Ovary (tissue), 9 donors: ENCODE results near the gene IRF8. TPM values are rescaled to one million over a fixed set of nuclear protein-coding genes. Genes with fewer than 3 reads are reported as not detected.

Experiments
- DNase-seq, 5 donors: peaks; one replicate each; pipeline ENCODE4 v3.0.0-alpha.2; 2019 to 2020
- H3K27ac ChIP-seq, 2 donors: fragments of 200-600 bp; one replicate each; pipeline versions ENCODE4 v1.5.1 to v1.8.0; 2019 to 2022
- H3K27me3 ChIP-seq: fragments of 200-600 bp; one replicate; pipeline ENCODE4 v1.8.0; 2022
- H3K36me3 ChIP-seq: fragments of 200-600 bp; sonication (generic); one replicate; pipeline ENCODE4 v1.5.1; 2019
- H3K4me1 ChIP-seq: one replicate; pipeline ENCODE4 v1.8.1; 2013; ENCODE audit warnings: mild to moderate bottlenecking, moderate library complexity; ENCODE audit not compliant: insufficient read depth
- H3K4me3 ChIP-seq: fragments of 200-600 bp; sonication (generic); one replicate; pipeline ENCODE4 v1.5.1; 2017
- H3K9me3 ChIP-seq, 2 donors: fragments of 200-600 bp in 1 of 2; sonication (generic) in 1 of 2; one replicate each; pipeline versions ENCODE4 v1.5.1 to v1.8.1; 2013 to 2019; ENCODE audit warnings: mild to moderate bottlenecking in 1 of 2, moderate library complexity in 1 of 2
- CTCF ChIP-seq, 3 donors: fragments of 450-650 bp in 2 of 3; fragments of 200-600 bp in 1 of 3; IDR thresholded peaks; one replicate each; pipeline versions ENCODE4 v1.5.1 to v1.8.0; 2016 to 2022; ENCODE audit warnings: antibody characterized with exemption in 3 of 3, mild to moderate bottlenecking in 1 of 3
- EP300 ChIP-seq: sonication (generic); formaldehyde crosslinking; IDR thresholded peaks from one replicate; pipeline ENCODE4 v1.6.1; 2017; ENCODE audit warnings: antibody characterized with exemption
- POLR2A ChIP-seq: fragments of 450-650 bp; IDR thresholded peaks from one replicate; pipeline ENCODE4 v1.6.1; 2017; ENCODE audit warnings: antibody characterized with exemption, mild to moderate bottlenecking, moderate library complexity
- WGBS, 3 donors: extraction: QIAGEN DNeasy Blood & Tissue Kit in 1 of 3; methylation state at CpG; one replicate each; pipeline versions ENCODE4 v1.1.5 to v1.1.7; 2013 to 2017; 5-methylcytosine and 5-hydroxymethylcytosine counted together
- intact Hi-C, 4 donors: fragments of 100-400 bp; cut with DNase I; formaldehyde crosslinking; loops; one replicate each; pipeline versions ENCODE4 v1.11.0 to v1.15.1; 2022 to 2023
- polyA plus RNA-seq, 2 donors: library from polyadenylated mRNA; stranded (reverse); fragments of 200-250 nt in 1 of 2; fragments of 350-450 nt in 1 of 2; fragmentation: Illumina TruSeq in 1 of 2; extraction: RNeasy Lipid Tissue Mini Kit (QIAGEN cat#74804) in 1 of 2; gene quantifications; one replicate each; pipeline ENCODE4 v1.2.3, GENCODE V29; 2013 to 2014
- total RNA-seq, 7 donors: library from RNA; depleted of rRNA in 2 of 7; stranded (reverse); fragments of >200 nt in 2 of 7; fragmentation: NEBNext Ultra II Directional in 3 of 7; extraction: Animal tissue kit (Norgen Biotek cat#: 25700) in 3 of 7; gene quantifications; one replicate each; pipeline versions ENCODE4 v1.1.0 to v1.2.4, GENCODE V29; 2016 to 2023
- donor health status: DM: no; HTN: no; CAD: no; lungs with moderate emphysema.
- donor health status: DM: no; HTN: no; CAD: no.
- donor health status: Bipolar disorder and iron deficiency.
- donor health status: DM: yes; HTN: yes; CAD: no.
- donor health status: DM: no; HTN: no; CAD: no.
- donor health status: DM: yes; HTN: yes; CAD: no.

Gene IRF8
- total and polyA plus RNA-seq, 9 donors = 1.8 to 24.1 (median 3.6) TPM

- DNase-seq = no peak
- Histone ChIP-seq H3K4me1 (peaks cover 5% of the 10 kb centered on the region), H3K9me3 (no peaks in the 10 kb centered on the region), H3K36me3 (no peaks in the 10 kb centered on the region), H3K27me3 (no peaks in the 10 kb centered on the region), H3K4me3 (no peak overlapping the region), H3K27ac (no peak overlapping the region)
- TF ChIP-seq EP300 = no peak
- TF ChIP-seq POLR2A = no peak
- TF ChIP-seq CTCF (IDR thresholded peaks at IDR 0.05) = no peak
- intact Hi-C loops = no loop called here
- WGBS, 3 donors = 93 to 98% (median 95%) methylated on average over 4 of the region's 4 CpGs
Measured at GRCh38 chr16:85901110-85901509, 2.1 kb downstream of the IRF8 start.

- no peaks in the 10 kb centered on the region for H3K27me3 ChIP-seq
- H3K36me3 ChIP-seq = no peaks in the 10 kb centered on the region
- no peak overlapping the region for H3K4me3 ChIP-seq
- WGBS, 3 donors = 21 to 28% (median 28%) methylated on average over 7 of the region's 7 CpGs
- intact Hi-C loops = no loop called here
- H3K27ac ChIP-seq = no peak overlapping the region
- H3K4me1 ChIP-seq = peaks cover 5% of the 10 kb centered on the region
- no peaks in the 10 kb centered on the region for H3K9me3 ChIP-seq
- no peak for DNase-seq
- TF ChIP-seq POLR2A = no peak
- TF ChIP-seq CTCF (IDR thresholded peaks at IDR 0.05) = no peak
- no peak for TF ChIP-seq EP300
Measured at GRCh38 chr16:85901773-85902365, 2.9 kb downstream of the IRF8 start.

- Histone ChIP-seq H3K36me3 (no peaks in the 10 kb centered on the region), H3K9me3 (no peaks in the 10 kb centered on the region), H3K27me3 (no peaks in the 10 kb centered on the region), H3K4me3 (no peak overlapping the region), H3K4me1 (peaks cover 5% of the 10 kb centered on the region), H3K27ac (no peak overlapping the region)
- no peak for DNase-seq
- TF ChIP-seq EP300 = no peak
- no peak for TF ChIP-seq POLR2A
- no peak for TF ChIP-seq CTCF (IDR thresholded peaks at IDR 0.05)
- WGBS, 3 donors = 70 to 83% (median 78%) methylated on average over 20 of the region's 20 CpGs
- intact Hi-C loops = no loop called here
Measured at GRCh38 chr16:85902366-85903155, 3.6 kb downstream of the IRF8 start.

- H3K27ac ChIP-seq = no peak overlapping the region
- H3K9me3 ChIP-seq = no peaks in the 10 kb centered on the region
- TF ChIP-seq POLR2A (no peak), EP300 (no peak), CTCF (IDR thresholded peaks at IDR 0.05) (no peak)
- no peaks in the 10 kb centered on the region for H3K27me3 ChIP-seq
- H3K4me3 ChIP-seq = no peak overlapping the region
- no peaks in the 10 kb centered on the region for H3K36me3 ChIP-seq
- DNase-seq = no peak
- WGBS, 3 donors = 88 to 93% (median 92%) methylated on average over 6 of the region's 6 CpGs
- H3K4me1 ChIP-seq = peaks cover 5% of the 10 kb centered on the region
- intact Hi-C loops = no loop called here
Measured at GRCh38 chr16:85903559-85903958, 4.6 kb downstream of the IRF8 start.
